Stomach (tissue), 4 donors: Measurements from ENCODE around the gene C12orf76.

Source experiments
- CTCF ChIP-seq, 7 experiments: fragments of 450-650 bp in 4 of 7; fragments of 200-600 bp in 3 of 7; sonication (generic) in 3 of 7; IDR thresholded peaks; one replicate each; pipeline ENCODE4 v1.5.1; 2016 to 2019; ENCODE audit warnings: antibody characterized with exemption in 7 of 7, control low read depth in 2 of 7, mild to moderate bottlenecking in 1 of 7
- POLR2AphosphoS5 ChIP-seq, 3 donors: sonication (generic); formaldehyde crosslinking; IDR thresholded peaks; one replicate each; pipeline ENCODE4 v1.6.1; 2016; ENCODE audit warnings: antibody characterized with exemption in 3 of 3

- TF ChIP-seq CTCF (IDR thresholded peaks at IDR 0.05) (no peak), POLR2AphosphoS5 (IDR thresholded peaks at IDR 0.05) (no peak)
Measured at GRCh38 chr12:110020956-110021355, 27.4 kb downstream of the C12orf76 start.
